HEK293 (cell line): ENCODE results near the gene TCAP.
A peak's percentile ranks its signal among the peaks of the same experiment; 100 is the strongest.

Experiments
- BCL11B ChIP-seq: fragments of 450-650 bp; formaldehyde crosslinking; IDR thresholded peaks from 2 replicates; pipeline ENCODE4 v1.5.1; 2016; ENCODE audit warnings: low read depth, missing biosample characterization, missing genetic modification characterization
- EGR2 ChIP-seq: fragments of 450-650 bp; formaldehyde crosslinking; IDR thresholded peaks from 2 replicates; pipeline ENCODE4 v1.5.1; 2016; ENCODE audit warnings: low read depth, missing biosample characterization, missing genetic modification characterization
- HOXA7 ChIP-seq: sonication (generic); formaldehyde crosslinking; IDR thresholded peaks from 2 replicates; pipeline ENCODE4 v1.8.1; 2022; ENCODE audit warnings: missing genetic modification reagents, borderline replicate concordance
- HOXC10 ChIP-seq: sonication (generic); formaldehyde crosslinking; IDR thresholded peaks from 2 replicates; pipeline ENCODE4 v1.8.1; 2023; ENCODE audit warnings: mild to moderate bottlenecking, missing genetic modification reagents
- IKZF3 ChIP-seq: fragments of 450-650 bp; IDR thresholded peaks from 2 replicates; pipeline ENCODE4 v1.5.0; 2018; ENCODE audit warnings: missing biosample characterization, mild to moderate bottlenecking, missing genetic modification characterization, moderate library complexity
- TCF7L2 ChIP-seq: IDR thresholded peaks from 2 replicates; pipeline ENCODE4 v1.6.1; 2011; ENCODE audit warnings: low read depth, mild to moderate bottlenecking, inconsistent platforms, low read length, moderate library complexity, borderline replicate concordance
- ZBTB17 ChIP-seq: fragments of 450-650 bp; formaldehyde crosslinking; IDR thresholded peaks from 2 replicates; pipeline ENCODE4 v1.5.1; 2016; ENCODE audit warnings: missing biosample characterization, missing genetic modification characterization
- ZBTB20 ChIP-seq: fragments of 450-650 bp; formaldehyde crosslinking; IDR thresholded peaks from 2 replicates; pipeline ENCODE4 v1.5.1; 2016; ENCODE audit warnings: missing biosample characterization, missing genetic modification characterization
- ZBTB8A ChIP-seq: fragments of 450-650 bp; formaldehyde crosslinking; IDR thresholded peaks from 2 replicates; pipeline ENCODE4 v1.5.1; 2016; ENCODE audit warnings: missing biosample characterization, missing genetic modification characterization
- ZFP3 ChIP-seq: fragments of 450-650 bp; formaldehyde crosslinking; IDR thresholded peaks from 2 replicates; pipeline ENCODE4 v1.5.1; 2016; ENCODE audit warnings: low read depth, missing biosample characterization, missing genetic modification characterization
- ZNF133 ChIP-seq: fragments of 450-650 bp; formaldehyde crosslinking; IDR thresholded peaks from 2 replicates; pipeline ENCODE4 v1.5.1; 2016; ENCODE audit warnings: missing biosample characterization, missing genetic modification characterization
- ZNF140 ChIP-seq: fragments of 450-650 bp; formaldehyde crosslinking; IDR thresholded peaks from 2 replicates; pipeline ENCODE4 v1.5.1; 2016; ENCODE audit warnings: missing biosample characterization, missing genetic modification characterization
- ZNF16 ChIP-seq: fragments of 450-650 bp; formaldehyde crosslinking; IDR thresholded peaks from 2 replicates; pipeline ENCODE4 v1.5.1; 2016; ENCODE audit warnings: low read depth, missing biosample characterization, missing genetic modification characterization
- ZNF266 ChIP-seq: fragments of 450-650 bp; formaldehyde crosslinking; IDR thresholded peaks from 2 replicates; pipeline ENCODE4 v1.5.1; 2016; ENCODE audit warnings: missing biosample characterization, missing genetic modification characterization, low read depth
- ZNF292 ChIP-seq: fragments of 450-650 bp; formaldehyde crosslinking; IDR thresholded peaks from 2 replicates; pipeline ENCODE4 v1.5.1; 2016; ENCODE audit warnings: low read depth, missing biosample characterization, missing genetic modification characterization, borderline replicate concordance
- ZNF324 ChIP-seq: fragments of 450-650 bp; formaldehyde crosslinking; IDR thresholded peaks from 2 replicates; pipeline ENCODE4 v1.5.1; 2016; ENCODE audit warnings: missing biosample characterization, missing genetic modification characterization
- ZNF354C ChIP-seq: fragments of 450-650 bp; formaldehyde crosslinking; IDR thresholded peaks from 2 replicates; pipeline ENCODE4 v1.5.1; 2016; ENCODE audit warnings: missing biosample characterization, missing genetic modification characterization, low read depth, borderline replicate concordance
- ZNF394 ChIP-seq: fragments of 450-650 bp; formaldehyde crosslinking; IDR thresholded peaks from 2 replicates; pipeline ENCODE4 v1.5.1; 2016; ENCODE audit warnings: missing biosample characterization, missing genetic modification characterization, mild to moderate bottlenecking, moderate library complexity, borderline replicate concordance
- ZNF404 ChIP-seq: fragments of 450-650 bp; formaldehyde crosslinking; IDR thresholded peaks from 2 replicates; pipeline ENCODE4 v1.5.1; 2017; ENCODE audit warnings: missing biosample characterization, missing genetic modification characterization
- ZNF426 ChIP-seq: fragments of 450-650 bp; formaldehyde crosslinking; IDR thresholded peaks from 2 replicates; pipeline ENCODE4 v1.5.1; 2017; ENCODE audit warnings: missing biosample characterization, missing genetic modification characterization, mild to moderate bottlenecking, inconsistent platforms, moderate library complexity
- ZNF555 ChIP-seq: fragments of 450-650 bp; formaldehyde crosslinking; conservative IDR thresholded peaks from 2 replicates; pipeline ENCODE4 v1.5.1; 2017; ENCODE audit warnings: missing biosample characterization, mild to moderate bottlenecking, missing genetic modification characterization, inconsistent platforms
- ZNF560 ChIP-seq: fragments of 450-650 bp; formaldehyde crosslinking; IDR thresholded peaks from 2 replicates; pipeline ENCODE4 v1.5.1; 2017; ENCODE audit warnings: missing biosample characterization, missing genetic modification characterization, borderline replicate concordance
- ZNF596 ChIP-seq: fragments of 450-650 bp; IDR thresholded peaks from 2 replicates; pipeline ENCODE4 v1.5.0; 2018; ENCODE audit warnings: missing biosample characterization, mild to moderate bottlenecking, missing genetic modification characterization, moderate library complexity
- ZNF658 ChIP-seq: fragments of 450-650 bp; formaldehyde crosslinking; IDR thresholded peaks from 2 replicates; pipeline ENCODE4; 2016; ENCODE audit warnings: missing biosample characterization, missing genetic modification characterization
- ZNF660 ChIP-seq: fragments of 450-650 bp; IDR thresholded peaks from 2 replicates; pipeline ENCODE4 v1.5.1; 2018; ENCODE audit warnings: missing biosample characterization, mild to moderate bottlenecking, missing genetic modification characterization
- ZNF768 ChIP-seq: fragments of 450-650 bp; formaldehyde crosslinking; IDR thresholded peaks from 2 replicates; pipeline ENCODE4 v1.5.1; 2018; ENCODE audit warnings: missing biosample characterization, mild to moderate bottlenecking, missing genetic modification characterization
- ZNF777 ChIP-seq: fragments of 450-650 bp; formaldehyde crosslinking; IDR thresholded peaks from 2 replicates; pipeline ENCODE4 v1.5.1; 2017; ENCODE audit warnings: missing biosample characterization, missing genetic modification characterization, borderline replicate concordance
- ZNF792 ChIP-seq: fragments of 450-650 bp; formaldehyde crosslinking; IDR thresholded peaks from 2 replicates; pipeline ENCODE4 v1.5.1; 2016; ENCODE audit warnings: missing biosample characterization, missing genetic modification characterization
- ZNF830 ChIP-seq: fragments of 450-650 bp; IDR thresholded peaks from 2 replicates; pipeline ENCODE4 v1.5.0; 2018; ENCODE audit warnings: missing biosample characterization, missing genetic modification characterization, low read depth, mild to moderate bottlenecking, moderate library complexity
- ZSCAN23 ChIP-seq: fragments of 450-650 bp; formaldehyde crosslinking; IDR thresholded peaks from 2 replicates; pipeline ENCODE4 v1.5.1; 2016; ENCODE audit warnings: missing biosample characterization, missing genetic modification characterization
- ZSCAN30 ChIP-seq: fragments of 450-650 bp; IDR thresholded peaks from 2 replicates; pipeline ENCODE4 v1.5.1; 2018; ENCODE audit warnings: missing biosample characterization, mild to moderate bottlenecking, missing genetic modification characterization, moderate library complexity
- TF ChIP-seq, protein P1 (sequence below): fragments of 450-650 bp; formaldehyde crosslinking; IDR thresholded peaks from 2 replicates; pipeline ENCODE4 v1.5.1; 2016; ENCODE audit warnings: missing biosample characterization, missing genetic modification characterization
- TF ChIP-seq, protein P2 (sequence below): fragments of 450-650 bp; formaldehyde crosslinking; IDR thresholded peaks from 2 replicates; pipeline ENCODE4 v1.5.1; 2016; ENCODE audit warnings: missing biosample characterization, missing genetic modification characterization
- TF ChIP-seq, protein P3 (sequence below): fragments of 450-650 bp; formaldehyde crosslinking; IDR thresholded peaks from 2 replicates; pipeline ENCODE4 v1.5.1; 2016; ENCODE audit warnings: missing biosample characterization, missing genetic modification characterization
- TF ChIP-seq, protein P4 (sequence below): fragments of 450-650 bp; formaldehyde crosslinking; IDR thresholded peaks from 2 replicates; pipeline ENCODE4 v1.5.1; 2016; ENCODE audit warnings: missing biosample characterization, missing genetic modification characterization

Gene TCAP

DNA sequence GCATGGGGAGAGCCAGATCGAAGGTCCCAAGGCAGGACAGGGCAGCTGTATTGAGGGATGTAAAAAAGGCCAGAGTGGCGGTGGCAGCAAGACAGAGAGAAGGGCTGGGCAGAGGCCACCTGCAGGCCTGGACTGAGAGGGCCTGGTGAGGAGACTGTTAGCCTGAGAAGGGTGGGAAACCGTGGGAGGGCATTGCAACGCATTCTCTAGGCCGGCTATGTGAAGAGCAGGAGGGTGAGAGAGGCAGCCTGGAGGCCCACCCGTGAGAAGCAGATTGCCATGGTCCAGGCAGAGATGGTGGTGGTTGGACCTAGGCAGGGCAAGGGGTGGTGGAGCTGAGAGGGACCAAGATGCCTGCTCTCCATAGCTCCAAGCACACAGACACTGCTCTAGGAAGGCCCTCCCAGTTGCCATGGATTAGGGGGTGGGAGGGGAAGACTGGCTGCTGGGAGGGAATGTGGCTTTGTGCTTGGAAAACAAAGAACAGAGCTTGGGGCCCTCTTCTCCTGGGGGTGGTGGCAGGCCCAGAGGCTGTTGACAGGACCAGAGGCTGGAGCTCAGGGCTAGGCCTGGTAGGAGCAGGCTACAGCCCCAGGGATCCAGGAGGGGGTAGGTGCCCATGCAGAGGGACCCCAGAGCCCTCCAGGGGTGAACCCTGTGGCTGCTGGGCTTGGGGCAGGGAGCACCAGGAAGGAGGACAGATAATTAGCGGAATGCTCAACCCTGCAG, 12.4 kb upstream of the TCAP start (continued):
- TF ChIP-seq ZSCAN30 (no peak), ZNF324 (no peak), ZFP3 (tag by site-specific recombination) (no peak), ZBTB8A (tag by site-specific recombination) (peak; percentile 29; the same call in 1 of the 2 replicates), ZNF596 (tag by site-specific recombination) (no peak), ZBTB17 (tag by site-specific recombination) (no peak), ZNF560 (tag by site-specific recombination) (no peak), ZNF266 (tag by site-specific recombination) (no peak), TCF7L2 (no peak), ZNF404 (tag by site-specific recombination) (no peak), ZSCAN23 (tag by site-specific recombination) (no peak), ZNF768 (tag by site-specific recombination) (no peak), ZBTB20 (tag by site-specific recombination) (0 out of 2 replicates have a peak, but pooled peaks have one; percentile 32), ZNF792 (tag by site-specific recombination) (no peak), ZNF394 (tag by site-specific recombination) (no peak), ZNF555 (tag by site-specific recombination) (no peak), BCL11B (tag by site-specific recombination) (no peak), ZNF354C (no peak), ZNF830 (tag by site-specific recombination) (no peak), ZNF16 (no peak), ZNF292 (no peak), ZNF426 (tag by site-specific recombination) (no peak), ZNF658 (tag by site-specific recombination) (no peak), ZNF133 (no peak), ZNF777 (tag by site-specific recombination) (no peak), ZNF140 (tag by site-specific recombination) (no peak), IKZF3 (tag by site-specific recombination) (no peak), HOXA7 (CRISPR knock-in tag) (no peak), ZNF660 (tag by site-specific recombination) (no peak), HOXC10 (CRISPR knock-in tag) (no peak), EGR2 (tag by site-specific recombination) (peak; percentile 62)
- TF ChIP-seq, protein P1, sequence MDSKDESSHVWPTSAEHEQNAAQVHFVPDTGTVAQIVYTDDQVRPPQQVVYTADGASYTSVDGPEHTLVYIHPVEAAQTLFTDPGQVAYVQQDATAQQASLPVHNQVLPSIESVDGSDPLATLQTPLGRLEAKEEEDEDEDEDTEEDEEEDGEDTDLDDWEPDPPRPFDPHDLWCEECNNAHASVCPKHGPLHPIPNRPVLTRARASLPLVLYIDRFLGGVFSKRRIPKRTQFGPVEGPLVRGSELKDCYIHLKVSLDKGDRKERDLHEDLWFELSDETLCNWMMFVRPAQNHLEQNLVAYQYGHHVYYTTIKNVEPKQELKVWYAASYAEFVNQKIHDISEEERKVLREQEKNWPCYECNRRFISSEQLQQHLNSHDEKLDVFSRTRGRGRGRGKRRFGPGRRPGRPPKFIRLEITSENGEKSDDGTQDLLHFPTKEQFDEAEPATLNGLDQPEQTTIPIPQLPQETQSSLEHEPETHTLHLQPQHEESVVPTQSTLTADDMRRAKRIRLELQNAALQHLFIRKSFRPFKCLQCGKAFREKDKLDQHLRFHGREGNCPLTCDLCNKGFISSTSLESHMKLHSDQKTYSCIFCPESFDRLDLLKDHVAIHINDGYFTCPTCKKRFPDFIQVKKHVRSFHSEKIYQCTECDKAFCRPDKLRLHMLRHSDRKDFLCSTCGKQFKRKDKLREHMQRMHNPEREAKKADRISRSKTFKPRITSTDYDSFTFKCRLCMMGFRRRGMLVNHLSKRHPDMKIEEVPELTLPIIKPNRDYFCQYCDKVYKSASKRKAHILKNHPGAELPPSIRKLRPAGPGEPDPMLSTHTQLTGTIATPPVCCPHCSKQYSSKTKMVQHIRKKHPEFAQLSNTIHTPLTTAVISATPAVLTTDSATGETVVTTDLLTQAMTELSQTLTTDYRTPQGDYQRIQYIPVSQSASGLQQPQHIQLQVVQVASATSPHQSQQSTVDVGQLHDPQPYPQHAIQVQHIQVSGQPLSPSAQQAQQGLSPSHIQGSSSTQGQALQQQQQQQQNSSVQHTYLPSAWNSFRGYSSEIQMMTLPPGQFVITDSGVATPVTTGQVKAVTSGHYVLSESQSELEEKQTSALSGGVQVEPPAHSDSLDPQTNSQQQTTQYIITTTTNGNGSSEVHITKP (tag by site-specific recombination): peak; percentile 9; the same call in 1 of the 2 replicates
- TF ChIP-seq, protein P2, sequence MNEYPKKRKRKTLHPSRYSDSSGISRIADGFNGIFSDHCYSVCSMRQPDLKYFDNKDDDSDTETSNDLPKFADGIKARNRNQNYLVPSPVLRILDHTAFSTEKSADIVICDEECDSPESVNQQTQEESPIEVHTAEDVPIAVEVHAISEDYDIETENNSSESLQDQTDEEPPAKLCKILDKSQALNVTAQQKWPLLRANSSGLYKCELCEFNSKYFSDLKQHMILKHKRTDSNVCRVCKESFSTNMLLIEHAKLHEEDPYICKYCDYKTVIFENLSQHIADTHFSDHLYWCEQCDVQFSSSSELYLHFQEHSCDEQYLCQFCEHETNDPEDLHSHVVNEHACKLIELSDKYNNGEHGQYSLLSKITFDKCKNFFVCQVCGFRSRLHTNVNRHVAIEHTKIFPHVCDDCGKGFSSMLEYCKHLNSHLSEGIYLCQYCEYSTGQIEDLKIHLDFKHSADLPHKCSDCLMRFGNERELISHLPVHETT (tag by site-specific recombination): no peak
- TF ChIP-seq, protein P3, sequence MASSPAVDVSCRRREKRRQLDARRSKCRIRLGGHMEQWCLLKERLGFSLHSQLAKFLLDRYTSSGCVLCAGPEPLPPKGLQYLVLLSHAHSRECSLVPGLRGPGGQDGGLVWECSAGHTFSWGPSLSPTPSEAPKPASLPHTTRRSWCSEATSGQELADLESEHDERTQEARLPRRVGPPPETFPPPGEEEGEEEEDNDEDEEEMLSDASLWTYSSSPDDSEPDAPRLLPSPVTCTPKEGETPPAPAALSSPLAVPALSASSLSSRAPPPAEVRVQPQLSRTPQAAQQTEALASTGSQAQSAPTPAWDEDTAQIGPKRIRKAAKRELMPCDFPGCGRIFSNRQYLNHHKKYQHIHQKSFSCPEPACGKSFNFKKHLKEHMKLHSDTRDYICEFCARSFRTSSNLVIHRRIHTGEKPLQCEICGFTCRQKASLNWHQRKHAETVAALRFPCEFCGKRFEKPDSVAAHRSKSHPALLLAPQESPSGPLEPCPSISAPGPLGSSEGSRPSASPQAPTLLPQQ (tag by site-specific recombination): no peak
- TF ChIP-seq, protein P4, sequence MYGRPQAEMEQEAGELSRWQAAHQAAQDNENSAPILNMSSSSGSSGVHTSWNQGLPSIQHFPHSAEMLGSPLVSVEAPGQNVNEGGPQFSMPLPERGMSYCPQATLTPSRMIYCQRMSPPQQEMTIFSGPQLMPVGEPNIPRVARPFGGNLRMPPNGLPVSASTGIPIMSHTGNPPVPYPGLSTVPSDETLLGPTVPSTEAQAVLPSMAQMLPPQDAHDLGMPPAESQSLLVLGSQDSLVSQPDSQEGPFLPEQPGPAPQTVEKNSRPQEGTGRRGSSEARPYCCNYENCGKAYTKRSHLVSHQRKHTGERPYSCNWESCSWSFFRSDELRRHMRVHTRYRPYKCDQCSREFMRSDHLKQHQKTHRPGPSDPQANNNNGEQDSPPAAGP: no peak
